SHP77 treated with DMSO at 0.1 percent for 48 hours (cell line): Measurements from ENCODE around the gene STXBP6.
"Not testable (repeated sequence)": the region's sequence is repeated elsewhere in the genome, so short reads cannot be mapped to it uniquely, and the experiment has no call there.

Experiments
- DNase-seq: peaks from one replicate; lab custom pipeline; 2025; lab: John Stamatoyannopoulos, UW

STXBP6 gene

DNA sequence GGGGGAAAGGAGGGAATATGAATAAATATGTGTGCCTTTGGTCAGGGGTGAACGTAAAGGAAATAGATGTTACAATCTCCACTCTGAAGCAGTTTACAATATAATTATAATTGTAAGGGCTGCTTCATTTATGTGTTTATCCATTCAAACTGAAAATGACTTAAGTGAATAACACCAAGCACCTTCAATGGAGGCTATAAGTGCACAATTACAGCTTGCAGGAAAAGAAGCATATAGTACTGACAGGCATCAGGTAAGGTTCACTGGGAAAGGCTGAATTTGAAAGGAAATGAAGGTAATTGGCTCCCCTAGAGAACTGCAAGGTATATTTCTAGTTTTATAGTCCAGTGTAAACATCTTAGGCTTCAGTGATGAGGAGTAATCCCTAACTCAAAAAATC is 192.7 kb downstream of the STXBP6 start:
- DNase-seq = no peak

DNA sequence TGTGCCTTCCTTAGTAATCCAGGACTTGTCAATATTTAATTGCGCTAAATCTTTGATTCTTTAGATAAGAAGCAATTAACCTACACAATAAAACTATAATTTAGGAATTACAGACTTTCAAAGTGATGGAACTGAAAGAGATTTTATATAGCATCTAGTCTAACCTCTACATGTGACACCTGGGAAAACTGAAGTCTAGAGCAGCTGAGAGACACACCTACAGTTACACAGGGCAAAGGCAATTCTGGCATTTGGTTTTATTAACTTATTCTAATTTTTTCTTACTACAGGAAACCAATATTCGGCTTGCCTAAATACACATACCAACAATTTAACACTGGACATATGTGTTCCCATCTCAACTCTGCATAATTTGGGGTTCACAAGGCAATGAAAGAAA is 196.5 kb downstream of the STXBP6 start:
- DNase-seq = no peak

DNA sequence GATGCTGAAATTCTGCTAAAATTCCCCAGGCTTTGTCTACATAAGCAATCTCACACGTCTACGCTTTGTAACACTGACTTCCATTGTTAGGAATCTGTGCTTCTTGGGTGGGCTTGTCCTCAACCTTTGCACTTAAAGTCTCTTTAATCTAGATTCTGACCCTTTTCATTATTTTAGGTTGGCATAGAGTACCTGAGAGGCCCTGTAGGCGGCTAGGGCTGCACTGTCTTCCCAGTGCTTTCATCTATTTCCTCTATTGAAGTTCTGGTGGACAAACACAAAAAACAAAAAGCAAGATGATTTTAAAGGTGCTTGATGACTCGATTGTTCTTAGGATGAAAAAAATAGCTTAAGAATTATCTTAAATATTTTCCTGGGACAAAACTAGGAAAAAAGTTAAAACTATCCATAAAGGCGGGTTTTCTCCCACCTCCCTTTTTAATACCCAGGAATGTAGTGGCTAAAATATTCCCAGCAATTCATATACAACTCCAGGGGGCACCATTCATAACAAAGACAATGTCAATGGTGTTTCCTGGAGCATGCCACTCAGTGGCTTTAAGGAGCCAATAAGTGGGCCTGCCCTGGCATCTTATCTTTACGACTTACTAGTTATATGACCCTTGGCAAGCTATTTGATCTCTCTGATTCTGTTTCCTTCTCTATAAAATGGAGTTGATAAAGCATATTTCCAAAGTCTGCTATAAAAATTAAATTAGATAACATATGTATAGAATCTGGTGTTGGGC is 197.5 kb downstream of the STXBP6 start:
- no peak for DNase-seq

DNA sequence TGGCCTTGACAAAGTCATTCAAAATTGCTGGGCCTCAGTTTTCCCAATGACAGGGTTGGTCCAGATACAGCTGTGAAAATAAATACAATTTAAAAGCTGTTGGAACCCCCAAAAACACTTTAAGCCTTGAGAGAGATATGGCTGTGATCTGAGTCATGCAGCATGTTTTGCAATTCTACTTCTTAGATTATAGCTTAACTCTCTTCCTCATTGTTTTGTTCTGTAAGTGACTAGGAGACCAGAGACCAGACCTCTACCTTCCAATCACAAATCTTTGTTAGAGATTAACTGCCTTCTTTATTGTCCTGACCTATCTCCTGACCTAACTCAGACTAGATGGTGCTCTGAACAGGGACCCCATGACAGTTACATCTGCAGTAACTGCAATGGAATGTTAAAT is 198.1 kb downstream of the STXBP6 start:
- DNase-seq = no peak

DNA sequence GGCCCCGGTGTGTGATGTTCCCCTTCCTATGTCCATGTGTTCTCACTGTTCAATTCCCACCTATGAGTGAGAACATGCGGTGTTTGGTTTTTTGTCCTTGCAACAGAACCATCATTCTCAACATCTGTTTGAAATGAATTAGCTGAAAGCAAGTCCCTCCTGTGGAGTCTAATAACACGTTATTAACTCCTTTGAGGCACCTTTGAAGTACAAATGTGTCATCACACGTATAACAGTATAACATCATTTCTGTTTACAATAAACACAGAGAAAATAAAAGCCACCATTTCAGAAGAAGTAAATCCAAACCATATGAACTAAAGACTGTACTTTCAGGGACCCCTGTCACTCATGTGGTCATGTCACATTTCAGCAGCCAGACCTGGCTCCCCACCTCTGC is 198.5 kb downstream of the STXBP6 start:
- DNase-seq = no peak

DNA sequence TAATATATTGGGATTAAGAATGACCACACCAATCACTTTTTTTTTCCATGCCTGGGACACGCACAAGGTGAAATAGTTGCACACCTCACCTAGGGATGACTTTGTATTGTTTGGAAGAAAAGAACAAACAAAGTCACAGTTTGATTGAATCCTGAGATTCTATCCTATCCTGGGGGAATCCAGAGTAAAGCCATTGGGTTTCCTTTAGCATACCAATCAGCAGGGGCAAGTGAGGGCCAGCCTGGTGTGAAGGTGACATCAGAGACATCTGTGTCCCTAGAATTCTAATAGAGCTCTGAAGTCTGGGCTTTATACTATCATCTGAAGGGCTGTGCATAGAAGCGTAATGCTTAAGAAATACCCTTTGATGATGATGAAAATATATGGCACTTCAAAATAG is 199.9 kb downstream of the STXBP6 start:
- no peak for DNase-seq

DNA sequence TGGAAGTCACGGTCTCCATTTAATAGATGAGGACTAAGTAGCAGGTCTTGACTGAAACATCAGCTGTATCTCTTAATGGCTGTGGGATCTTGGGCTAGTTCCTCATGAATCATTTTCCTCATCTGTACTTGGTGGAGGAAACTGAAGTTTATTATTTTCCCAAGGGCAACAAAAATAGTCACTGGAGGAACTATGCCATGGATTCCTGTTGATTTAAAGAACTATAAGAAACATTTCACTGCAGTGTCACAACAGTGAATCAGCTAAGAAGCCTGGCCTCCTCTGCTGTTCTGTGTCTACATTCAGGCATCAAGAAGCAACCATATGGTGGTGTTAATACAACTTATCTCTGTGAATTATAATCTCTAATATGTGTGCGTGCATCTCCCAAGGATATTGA is 200.5 kb downstream of the STXBP6 start:
- no peak for DNase-seq

DNA sequence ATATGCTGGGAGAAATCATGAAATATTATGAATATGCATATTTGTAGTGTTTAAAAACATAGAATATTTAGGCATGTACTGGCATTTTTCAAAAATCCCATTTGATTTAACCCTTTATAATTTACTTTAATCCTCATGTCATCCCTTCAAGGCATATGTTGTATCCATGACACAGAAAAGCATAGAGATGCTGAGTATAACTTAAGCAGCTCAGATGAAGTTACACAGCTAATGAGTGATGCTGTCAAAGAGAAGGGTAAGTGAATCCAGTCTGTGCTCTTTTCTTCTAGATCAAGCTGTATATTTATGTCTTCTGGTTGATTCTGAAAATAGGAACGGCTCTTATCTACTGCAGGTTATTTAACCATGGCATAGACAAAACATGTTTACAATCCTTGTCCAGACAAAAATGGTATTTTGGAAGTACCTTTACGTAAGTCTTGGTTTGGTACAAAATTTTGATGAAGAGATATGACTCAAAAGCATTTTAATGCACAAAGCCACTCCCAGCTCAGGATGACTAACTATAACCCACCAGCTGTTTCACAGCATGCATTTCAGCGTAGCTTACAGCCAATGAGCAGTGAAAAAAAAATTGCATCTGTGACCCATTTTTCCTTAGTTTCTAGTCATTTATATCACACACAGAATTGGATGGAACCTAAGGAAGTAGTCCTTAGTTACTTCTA is 201.7 kb downstream of the STXBP6 start:
- DNase-seq = no peak

DNA sequence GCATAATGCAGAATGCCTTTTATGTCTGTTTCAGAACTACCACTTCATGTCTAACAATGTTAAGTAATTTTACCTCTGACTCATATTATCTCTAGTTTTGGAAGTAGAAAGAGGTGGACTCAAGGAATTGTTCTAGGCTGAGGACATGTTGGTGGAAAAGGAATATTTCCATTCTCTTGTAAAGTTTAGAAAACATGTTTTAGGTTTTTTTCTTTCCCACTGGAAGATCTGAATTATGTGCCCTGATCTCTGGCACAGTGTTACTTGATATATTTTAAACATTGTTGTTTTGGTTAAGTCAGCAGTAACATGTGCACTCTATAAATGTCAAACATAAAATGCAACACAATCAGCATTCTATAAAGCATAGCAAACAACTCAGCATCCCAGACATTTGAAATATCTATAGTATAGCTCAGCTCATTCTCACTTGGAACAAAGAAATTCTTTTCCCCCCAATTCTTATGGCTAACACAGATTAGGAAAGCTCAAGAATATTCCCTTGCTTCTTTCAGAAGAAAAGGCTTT is 202.3 kb downstream of the STXBP6 start:
- DNase-seq = no peak

DNA sequence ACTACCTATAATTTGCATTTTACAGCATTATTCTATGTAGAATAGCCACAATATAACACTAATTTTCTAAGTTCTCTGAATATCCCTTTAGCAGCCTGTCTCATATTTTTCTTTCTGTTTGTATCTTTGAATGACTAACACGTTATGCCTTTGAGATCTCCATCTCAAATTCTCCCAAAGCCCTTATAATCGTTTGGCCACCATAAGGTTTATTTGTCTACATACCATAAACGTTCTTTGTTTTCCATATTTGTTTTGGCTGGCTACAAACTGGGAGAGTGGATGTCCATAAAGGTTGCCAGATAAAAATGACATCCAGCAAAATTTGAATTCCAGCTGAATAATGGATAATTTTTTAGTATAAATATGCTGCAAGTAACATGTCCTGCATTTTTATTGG is 203.7 kb downstream of the STXBP6 start:
- DNase-seq = no peak

DNA sequence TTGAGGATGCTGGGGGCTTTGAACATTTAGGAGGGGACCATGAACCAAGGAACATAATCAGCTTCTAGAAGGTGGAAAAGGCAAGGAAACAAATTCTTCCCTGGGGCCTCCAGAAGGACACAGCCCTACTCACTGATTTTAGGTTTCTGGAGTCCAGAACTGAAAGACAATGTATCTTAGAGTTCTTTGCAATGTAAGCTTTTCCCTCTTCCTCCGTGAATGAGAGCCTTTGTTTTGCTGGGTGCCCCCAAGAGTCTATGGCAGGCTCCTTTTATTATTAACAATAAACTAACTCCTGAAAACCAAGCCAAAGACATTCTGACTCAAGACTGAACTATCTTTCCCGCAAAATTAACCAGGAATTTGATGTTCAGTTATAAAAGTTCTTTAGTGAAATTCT is 204.1 kb downstream of the STXBP6 start:
- DNase-seq = no peak

DNA sequence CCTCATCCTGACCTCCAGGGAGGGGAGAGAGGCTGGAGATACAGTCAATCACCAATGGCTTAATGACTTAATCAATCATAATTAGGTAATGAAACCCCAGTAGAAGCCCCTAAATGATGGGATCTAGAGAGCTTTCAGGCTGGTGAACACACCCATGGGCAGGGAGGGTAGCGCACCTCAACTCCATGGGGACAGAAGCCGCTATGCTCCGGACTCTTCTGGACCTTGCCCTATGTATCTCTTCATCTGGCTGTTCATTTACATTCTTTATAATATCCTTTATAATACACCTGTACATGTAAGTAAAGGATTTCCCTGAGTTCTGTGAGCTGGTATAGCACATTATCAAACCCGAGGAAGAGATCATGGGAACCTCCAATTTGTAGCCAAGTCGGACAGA is 205.9 kb downstream of the STXBP6 start:
- DNase-seq = no peak

DNA sequence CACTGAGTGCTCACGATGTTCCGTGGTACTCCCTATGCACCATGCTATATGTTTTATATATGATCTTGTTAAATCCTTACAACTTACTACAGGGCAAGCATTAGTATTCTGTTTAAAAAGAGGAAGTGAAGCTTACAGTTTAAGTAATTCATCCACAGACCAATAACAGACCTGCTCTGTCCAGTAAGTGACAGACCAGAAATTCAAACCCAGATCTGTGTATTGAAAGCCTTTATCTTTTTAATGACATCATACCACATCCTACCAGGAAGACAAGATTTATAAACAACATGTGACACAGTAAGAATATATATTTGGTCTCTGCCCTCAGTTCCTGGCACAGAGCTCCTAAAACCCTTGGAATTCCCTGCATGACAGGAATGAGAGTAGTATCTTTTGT is 206.5 kb downstream of the STXBP6 start:
- no peak for DNase-seq

DNA sequence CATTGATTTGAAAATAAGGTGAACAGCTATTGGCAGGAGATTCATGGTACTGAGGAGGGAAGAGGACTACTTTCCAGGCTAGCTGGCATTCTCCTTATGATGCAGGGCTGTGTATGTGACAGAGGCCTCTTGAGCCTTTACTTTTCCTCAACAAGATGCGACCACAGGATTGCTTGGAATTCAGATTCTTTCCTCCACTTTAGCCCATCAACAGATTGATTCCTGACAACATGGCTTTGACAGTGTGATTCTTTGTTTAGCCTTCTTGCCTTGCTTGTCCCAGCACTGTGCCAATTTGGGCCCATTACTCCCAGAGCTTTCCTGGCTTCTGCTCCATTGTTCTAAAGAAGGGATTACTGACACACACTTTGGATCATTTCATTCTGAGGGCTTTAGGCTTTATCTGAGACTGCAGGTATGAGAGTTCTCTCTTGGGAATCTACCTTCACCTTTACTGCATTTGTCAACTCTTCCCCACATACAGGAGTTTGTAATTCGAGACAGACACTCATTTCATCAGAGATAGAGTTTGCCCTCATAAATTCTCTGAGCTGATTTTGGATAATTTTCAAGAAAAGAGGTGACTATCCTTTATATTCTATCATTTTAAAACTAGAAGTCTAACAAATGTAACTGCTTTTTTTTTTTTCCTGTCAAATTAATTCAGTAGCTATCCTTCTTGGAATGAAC is 209.6 kb downstream of the STXBP6 start:
- DNase-seq = no peak

DNA sequence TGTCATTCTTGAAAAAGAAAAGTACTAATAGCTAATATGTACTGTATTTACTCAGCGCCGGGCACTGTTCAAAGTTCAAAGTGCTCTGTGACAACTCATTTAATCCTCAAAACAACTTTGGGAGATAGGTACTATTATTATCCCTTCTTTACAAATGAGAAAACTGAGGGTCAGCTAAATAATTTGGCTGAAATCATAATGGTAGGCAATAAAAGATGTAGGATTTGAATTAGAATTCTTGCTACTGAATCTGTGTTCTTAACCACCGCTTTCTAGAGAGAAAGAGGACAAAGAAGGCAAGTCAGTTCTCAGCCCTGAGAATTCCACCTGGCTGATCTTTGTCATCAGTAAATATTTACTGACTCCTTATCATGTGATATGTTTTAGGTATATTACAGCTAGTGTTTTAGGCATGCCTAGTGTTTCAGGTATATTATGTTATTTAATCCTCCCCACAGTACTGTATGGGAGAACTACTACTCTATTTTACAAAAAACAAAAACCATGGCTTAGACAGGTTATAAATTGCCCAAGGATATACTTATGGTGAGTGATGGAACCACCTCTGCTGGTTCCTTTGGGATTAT is 210.2 kb downstream of the STXBP6 start:
- DNase-seq = no peak

DNA sequence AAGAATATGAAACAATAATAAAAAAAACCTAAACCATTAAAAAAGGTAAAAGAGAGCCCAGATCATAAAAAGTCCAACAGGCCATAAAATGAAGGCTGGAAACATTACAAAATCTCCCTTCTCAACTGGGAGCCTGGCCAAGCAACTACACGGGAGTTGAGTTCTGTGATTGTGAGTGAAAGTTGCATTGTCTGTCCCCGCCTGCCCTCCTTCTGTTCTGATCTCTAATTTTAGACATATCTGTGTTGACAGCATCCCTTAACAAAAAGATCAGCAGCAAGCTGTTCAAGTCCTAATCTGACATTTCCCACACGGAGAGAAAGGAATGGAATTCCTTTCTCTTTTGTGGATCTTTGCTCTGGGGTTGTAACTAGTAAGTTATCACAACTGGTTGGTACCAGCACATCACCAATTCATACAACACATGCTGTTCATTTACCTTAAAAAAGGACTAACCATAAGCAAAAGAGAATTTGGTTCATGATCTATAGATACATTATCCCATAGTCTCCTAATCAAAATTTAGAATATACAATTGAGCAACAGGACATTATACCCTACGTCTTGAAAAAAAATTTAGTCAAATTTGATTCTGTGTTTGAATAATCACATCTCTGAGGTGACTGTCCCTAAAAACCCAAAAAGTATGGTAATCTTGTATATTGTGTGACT is 210.9 kb downstream of the STXBP6 start:
- no peak for DNase-seq

DNA sequence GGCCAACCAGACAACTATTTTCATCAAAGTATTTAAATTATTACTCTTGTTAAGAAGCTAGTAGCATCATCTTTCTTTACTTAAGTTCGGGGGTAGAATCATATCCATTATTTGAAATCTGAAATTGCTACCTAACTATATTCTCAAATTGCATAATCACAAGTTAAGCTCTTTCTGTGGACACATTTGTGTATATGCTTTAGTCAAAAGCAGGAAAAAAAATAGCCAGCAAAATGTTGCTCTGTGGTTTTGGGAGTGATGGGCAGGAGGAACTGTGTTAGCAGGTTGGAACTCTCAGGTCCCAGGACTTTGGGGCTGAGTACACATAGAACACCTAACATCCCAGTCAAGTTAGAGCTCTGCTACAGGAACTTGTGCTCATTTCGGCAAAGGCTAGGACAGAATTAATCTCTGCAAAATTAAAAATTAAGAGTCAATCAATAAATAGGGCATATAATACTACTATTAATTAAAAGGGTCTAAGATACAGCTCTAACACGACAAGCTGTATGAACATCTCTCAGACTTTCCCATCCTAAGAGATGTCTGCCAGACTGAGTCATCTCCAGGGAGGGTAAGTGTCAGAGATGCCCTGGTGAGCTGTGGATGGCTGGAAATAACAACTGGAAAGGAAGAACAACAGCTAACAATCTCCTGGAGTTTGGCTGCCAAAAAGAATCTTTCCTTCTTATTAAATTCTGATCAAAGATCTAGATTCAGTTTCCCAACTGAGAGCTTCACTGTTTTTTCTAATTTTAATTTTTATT is 212.5 kb downstream of the STXBP6 start:
- DNase-seq = no peak

DNA sequence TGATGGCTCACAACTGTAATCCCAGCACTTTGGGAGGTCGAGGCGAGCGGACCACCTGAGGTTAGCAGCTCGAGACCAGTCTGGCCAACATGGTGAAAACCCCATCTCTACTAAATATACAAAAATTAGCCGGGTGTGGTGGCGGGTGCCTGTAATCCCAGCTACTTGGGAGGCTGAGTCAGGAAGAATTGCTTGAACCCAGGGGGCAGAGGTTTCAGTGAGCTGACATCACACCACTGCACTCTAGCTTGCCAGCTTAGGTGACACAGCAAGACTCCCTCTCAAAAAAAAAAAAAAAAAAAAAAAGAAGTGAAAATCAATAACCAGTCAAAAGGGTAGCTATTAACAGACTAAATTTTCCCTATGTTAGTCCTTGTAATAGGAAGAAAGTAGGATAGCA is 213.6 kb downstream of the STXBP6 start:
- not testable (repeated sequence) for DNase-seq

DNA sequence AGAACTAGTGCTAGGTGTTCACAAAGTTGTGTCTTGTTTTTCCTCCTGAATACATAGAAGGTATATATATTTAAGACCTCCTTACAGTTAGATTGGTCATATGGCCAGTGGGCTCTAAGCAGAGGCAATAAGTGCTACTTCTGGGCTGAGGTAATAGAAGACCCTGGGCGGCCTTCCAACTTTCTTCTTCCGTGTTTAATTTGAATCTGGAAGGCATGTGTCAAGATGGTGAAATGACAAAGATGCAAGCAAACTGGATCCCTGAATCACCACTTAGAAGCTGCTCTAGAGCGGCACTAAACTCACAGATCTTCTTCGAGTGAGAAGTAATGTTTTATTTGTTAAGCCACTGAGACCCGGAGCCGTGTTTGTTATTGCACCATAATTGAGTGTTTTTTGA is 215.0 kb downstream of the STXBP6 start:
- DNase-seq = no peak

DNA sequence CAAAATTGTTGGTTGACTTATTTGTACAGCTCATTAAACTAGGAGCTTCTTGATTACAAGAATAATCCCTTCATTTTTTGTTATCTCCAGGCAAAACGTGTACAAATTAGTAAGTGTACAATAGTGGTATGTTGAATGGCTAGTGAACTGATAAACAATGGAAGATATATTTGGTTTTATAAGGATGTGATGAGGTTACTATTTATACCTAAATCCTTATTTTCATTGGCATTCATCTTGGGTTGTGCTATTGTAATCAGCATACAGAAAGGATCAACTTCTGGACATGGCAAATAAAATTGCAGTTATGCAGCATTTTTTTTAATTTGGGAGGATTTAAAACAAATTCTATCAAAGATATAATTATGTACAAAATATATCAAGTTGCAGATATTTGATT is 216.6 kb downstream of the STXBP6 start:
- no peak for DNase-seq

DNA sequence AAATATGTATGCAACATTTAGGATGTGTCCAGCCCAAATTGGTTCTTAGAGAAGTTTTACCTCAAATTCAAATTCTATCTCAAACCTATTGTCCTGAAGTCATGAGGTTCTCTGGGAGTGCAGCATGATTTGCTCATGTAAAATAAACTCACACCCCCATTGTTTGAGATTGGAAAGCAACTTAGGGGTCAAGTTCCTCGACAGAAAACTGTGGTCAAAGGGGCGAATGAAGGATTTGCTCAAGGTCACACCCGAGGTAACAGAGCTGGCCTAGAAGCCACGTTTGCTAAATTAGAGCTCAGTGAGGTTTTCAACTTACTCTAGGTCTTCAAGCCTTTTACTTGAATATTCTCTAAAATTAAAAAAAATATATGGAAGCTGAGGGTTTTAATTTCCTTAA is 218.3 kb downstream of the STXBP6 start:
- no peak for DNase-seq
